Stimulated activated CD4-positive, alpha-beta T cell treated with anti-CD3 and anti-CD28 coated beads, Interleukin-15, amount 100 ng/mL, for 1 hour (primary cell): ENCODE measurements around the gene PTPN5.
"Not testable (repeated sequence)": the region's sequence is repeated elsewhere in the genome, so short reads cannot be mapped to it uniquely, and the experiment has no call there.

ENCODE experiments used
- DNase-seq, 2 donors: peaks; one replicate each; pipeline ENCODE4 v3.0.0-alpha.2; 2020; ENCODE audit warnings: low read depth in 1 of 2, low spot score in 1 of 2

The PTPN5 gene

DNA sequence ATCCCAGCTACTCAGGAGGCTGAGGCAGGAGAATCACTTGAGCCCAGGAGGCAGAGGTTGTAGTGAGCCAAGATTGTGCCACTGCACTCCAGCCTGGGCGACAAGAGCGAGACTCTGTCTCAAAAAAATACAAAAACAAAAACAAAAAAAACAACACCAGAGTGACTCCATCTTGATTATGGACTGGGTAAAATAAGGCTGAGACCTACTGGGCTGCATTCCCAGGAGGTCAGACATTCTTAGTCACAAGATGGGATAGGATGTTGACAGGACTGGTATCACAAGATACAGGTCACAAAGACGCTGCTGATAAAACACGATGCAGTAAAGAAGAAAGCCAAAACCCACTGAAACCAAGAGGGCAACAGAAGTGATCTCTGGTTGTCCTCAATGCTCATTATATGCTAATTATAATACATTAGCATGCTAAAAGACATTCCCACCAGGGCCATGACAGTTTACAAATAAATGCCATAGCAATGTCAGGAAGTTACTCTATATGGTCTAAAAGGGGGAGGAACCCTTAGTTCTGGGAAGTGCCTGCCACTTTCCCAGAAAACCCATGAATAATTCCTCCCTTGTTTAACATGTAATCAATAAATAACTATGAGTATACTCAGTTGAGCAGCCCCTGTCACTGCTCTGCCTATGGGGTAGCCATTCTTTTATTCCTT, 100.0 kb downstream of the PTPN5 start:
- not testable (repeated sequence) for DNase-seq

GRCh38 chr11:18684267-18684666, 107.3 kb downstream of the PTPN5 start:
- DNase-seq = no peak

DNA sequence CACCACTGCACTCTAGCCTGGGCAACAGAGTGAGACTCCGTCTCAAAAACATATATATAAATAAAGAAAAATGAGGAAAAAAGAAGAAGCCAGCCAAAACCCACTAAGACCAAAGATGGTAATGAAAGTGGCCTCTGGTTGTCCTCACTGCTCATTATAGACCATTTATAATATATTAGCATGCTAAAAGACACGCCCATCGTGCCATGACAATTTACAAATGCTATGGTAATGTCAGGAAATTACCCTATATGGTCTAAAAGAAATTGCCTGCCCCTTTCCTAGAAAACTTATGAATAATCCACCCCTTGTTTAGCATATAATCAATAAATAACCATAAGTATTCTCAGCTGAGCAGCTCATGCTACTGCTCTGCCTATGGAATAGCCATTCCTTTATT, 109.1 kb downstream of the PTPN5 start:
- no peak for DNase-seq

DNA sequence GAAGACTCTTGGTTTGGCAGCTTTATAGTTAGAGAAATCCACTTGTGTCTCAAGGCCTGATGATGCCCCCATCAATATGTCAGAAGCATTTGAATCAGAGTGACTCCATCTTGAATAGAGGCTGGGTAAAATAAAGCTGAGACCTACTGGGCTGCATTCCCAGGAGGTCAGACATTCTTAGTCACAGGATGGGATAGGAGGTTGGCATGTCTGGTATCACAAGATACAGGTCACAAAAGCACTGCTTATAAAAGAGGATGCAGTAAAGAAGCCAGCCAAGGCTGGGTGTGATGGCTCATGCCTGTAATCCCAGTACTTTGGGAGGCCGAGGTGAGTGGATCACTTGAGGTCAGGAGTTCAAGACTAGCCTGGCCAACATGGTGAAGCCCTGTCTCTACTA, 109.6 kb downstream of the PTPN5 start:
- DNase-seq = not testable (repeated sequence)
